Endothelial cell of umbilical vein (primary cell): ENCODE data around the gene LNX2. TPM values are rescaled to one million over a fixed set of nuclear protein-coding genes. Genes with fewer than 3 reads are reported as not detected.

Experiments
- BruUV-seq: library from RNA; stranded (reverse); fragments of 400-500 nt; replicated peaks from 2 replicates; lab custom pipeline; 2021; lab: Mats Ljungman, UMichigan
- CTCF ChIA-PET: fragments of 300-600, 350-600 bp; sonication (Branson Sonifier 250); formaldehyde crosslinking; loops from one replicate; lab custom pipeline; 2021; ENCODE audit warnings: antibody characterized with exemption, inconsistent platforms; lab: Charles Lee
- POLR2A ChIA-PET: fragments of 300-600, 350-600 bp; sonication (Branson Sonifier 250); formaldehyde crosslinking; loops from one replicate; lab custom pipeline; 2021; ENCODE audit warnings: antibody characterized with exemption, inconsistent platforms; lab: Charles Lee
- DNase-seq: peaks from one replicate; pipeline ENCODE4 v3.0.0-alpha.2; 2011; ENCODE audit warnings: low read depth, low spot score
- FAIRE-seq: peaks from 2 replicates; lab custom pipeline; 2011; peaks lifted over from hg19 to GRCh38; lab: Jason Lieb, UNC
- H2AFZ ChIP-seq: 2 replicates; pipeline ENCODE4 v1.6.0; 2012; ENCODE audit warnings: low read depth, low read length, control low read depth, inconsistent platforms
- H3K27ac ChIP-seq: 2 replicates; pipeline ENCODE4 v1.5.1; 2011; ENCODE audit warnings: low read depth, mild to moderate bottlenecking, control low read depth, low read length, moderate library complexity; ENCODE audit not compliant: insufficient read depth
- H3K27me3 ChIP-seq, 2 experiments: 2 replicates each; pipeline versions ENCODE4 v1.6.0 to v1.6.1; 2011; ENCODE audit warnings: low read length in 2 of 2, mixed read lengths in 1 of 2; ENCODE audit not compliant: control insufficient read depth in 2 of 2, insufficient read depth in 2 of 2
- H3K36me3 ChIP-seq, 2 experiments: 2 replicates in 1 of 2; 3 replicates in 1 of 2; pipeline ENCODE4 v1.5.1; 2011; ENCODE audit warnings: low read length in 2 of 2, mild to moderate bottlenecking in 1 of 2, moderate library complexity in 1 of 2; ENCODE audit not compliant: control insufficient read depth in 2 of 2, insufficient read depth in 2 of 2; ENCODE audit errors: extremely low read depth in 1 of 2
- H3K4me1 ChIP-seq: 3 replicates; pipeline ENCODE4 v1.5.1; 2011; ENCODE audit warnings: mild to moderate bottlenecking, low read length; ENCODE audit not compliant: control insufficient read depth, insufficient read depth; ENCODE audit errors: extremely low read depth
- H3K4me2 ChIP-seq: 2 replicates; pipeline ENCODE4 v1.6.1; 2011; ENCODE audit warnings: low read length, control low read depth, mixed read lengths; ENCODE audit not compliant: insufficient read depth
- H3K4me3 ChIP-seq, 3 experiments: fragments of 200-600 bp in 1 of 3; sonication (generic), shearing (Covaris generic) in 1 of 3; replicated peaks in 1 of 3; 2 replicates each; pipeline ENCODE4 v1.5.1; 2011 to 2016; ENCODE audit warnings: control low read depth in 3 of 3, low read length in 3 of 3, mild to moderate bottlenecking in 2 of 3, inconsistent platforms in 1 of 3, low read depth in 1 of 3, moderate library complexity in 1 of 3; ENCODE audit not compliant: insufficient read depth in 1 of 3
- H3K79me2 ChIP-seq: 2 replicates; pipeline ENCODE4 v1.6.0; 2012; ENCODE audit warnings: low read length, inconsistent platforms; ENCODE audit not compliant: control insufficient read depth, insufficient read depth
- H3K9ac ChIP-seq: replicated peaks from 2 replicates; pipeline ENCODE3; 2011; ENCODE audit warnings: low read length, control low read depth; ENCODE audit not compliant: insufficient read depth; ENCODE audit errors: extremely low read depth
- H3K9me1 ChIP-seq: replicated peaks from 3 replicates; pipeline ENCODE4 v1.6.0; 2011; ENCODE audit warnings: mild to moderate bottlenecking, low read length; ENCODE audit not compliant: control insufficient read depth, insufficient read depth; ENCODE audit errors: extremely low read depth
- H3K9me3 ChIP-seq: replicated peaks from 2 replicates; pipeline ENCODE4 v1.5.1; 2012; ENCODE audit warnings: low read length, inconsistent platforms; ENCODE audit not compliant: control insufficient read depth, insufficient read depth
- H4K20me1 ChIP-seq: replicated peaks from 2 replicates; pipeline ENCODE3; 2011; ENCODE audit warnings: mild to moderate bottlenecking, low read length; ENCODE audit not compliant: control insufficient read depth, insufficient read depth; ENCODE audit errors: extremely low read depth
- EZH2 ChIP-seq: IDR thresholded peaks from 2 replicates; pipeline ENCODE4 v1.6.1; 2012; ENCODE audit warnings: borderline replicate concordance, low read depth, mild to moderate bottlenecking, moderate library complexity, low read length, inconsistent platforms; ENCODE audit not compliant: severe bottlenecking
- FOS ChIP-seq: IDR thresholded peaks from 2 replicates; pipeline ENCODE4 v1.6.1; 2011; ENCODE audit warnings: mild to moderate bottlenecking, low read length, moderate library complexity, borderline replicate concordance; ENCODE audit not compliant: insufficient read depth
- GATA2 ChIP-seq: IDR thresholded peaks from 2 replicates; pipeline ENCODE4 v1.7.0; 2011; ENCODE audit warnings: low read depth, mild to moderate bottlenecking, moderate library complexity, mixed read lengths, low read length; ENCODE audit not compliant: insufficient read length, insufficient read depth
- JUN ChIP-seq: IDR thresholded peaks from 2 replicates; pipeline ENCODE4 v1.6.1; 2011; ENCODE audit warnings: borderline replicate concordance, low read depth; ENCODE audit not compliant: insufficient read length, insufficient read depth
- MAX ChIP-seq: IDR thresholded peaks from 2 replicates; pipeline ENCODE4 v1.6.1; 2011; ENCODE audit not compliant: insufficient read depth, insufficient read length
- MYC ChIP-seq: IDR thresholded peaks from one replicate; pipeline ENCODE4 v1.6.1; 2011; ENCODE audit warnings: mild to moderate bottlenecking, low read depth, low read length
- POLR2A ChIP-seq: IDR thresholded peaks from 2 replicates; pipeline ENCODE4 v1.6.1; 2012; ENCODE audit warnings: low read depth, mild to moderate bottlenecking, control low read depth, low read length
- POLR2AphosphoS5 ChIP-seq: IDR thresholded peaks from 2 replicates; pipeline ENCODE4 v1.6.1; 2012; ENCODE audit warnings: low read depth, mild to moderate bottlenecking, control low read depth, low read length, moderate library complexity; ENCODE audit not compliant: insufficient read depth
- dilution Hi-C: fragments of 300-500 bp; cut with MboI; formaldehyde crosslinking; loops from one replicate; pipeline ENCODE4 v1.15.0; 2019; ENCODE audit warnings: low sequenced_read_pairs; ENCODE audit not compliant: extremely low pct_ligation_motif_present
- intact Hi-C: fragments of 100-400 bp; cut with micrococcal nuclease; formaldehyde crosslinking; loops from one replicate; pipeline ENCODE4 v1.10.0; 2022
- polyA plus RNA-seq, 4 experiments: library from polyadenylated mRNA; depleted of rRNA in 3 of 4; stranded (reverse) in 3 of 4; unstranded in 1 of 4; fragments of >200 nt; gene quantifications; 2 replicates each; pipeline versions ENCODE4 v1.2.1 to v1.2.3, GENCODE V29; 2011 to 2012; ENCODE audit warnings: missing spikeins in 1 of 4
- total RNA-seq: library from RNA; stranded (reverse); gene quantifications from 2 replicates; pipeline ENCODE4 v1.2.3, GENCODE V29; 2021
- TF ChIP-seq, protein P1 (sequence below), 2 donors: IDR thresholded peaks; 1 replicate in 1 of 2; 2 replicates in 1 of 2; pipeline ENCODE4 v1.5.1; 2011; ENCODE audit warnings: low read length in 2 of 2, mild to moderate bottlenecking in 2 of 2, moderate library complexity in 2 of 2, control low read depth in 1 of 2, inconsistent platforms in 1 of 2, low read depth in 1 of 2; ENCODE audit not compliant: insufficient read depth in 1 of 2; ENCODE audit errors: extremely low read depth in 1 of 2

Gene LNX2
- total and polyA plus RNA-seq, 2 donors (not counting 3 experiments of a cell fraction or from before 2014, with no cell fraction given): 7.0 to 9.1 TPM

- no peak overlapping the region for H3K4me2 ChIP-seq
- TF ChIP-seq GATA2 (no peak), EZH2 (no peak), JUN (no peak), MAX (no peak), POLR2AphosphoS5 (no peak), FOS (no peak), POLR2A (no peak), MYC (no peak)
- TF ChIP-seq, protein P1, sequence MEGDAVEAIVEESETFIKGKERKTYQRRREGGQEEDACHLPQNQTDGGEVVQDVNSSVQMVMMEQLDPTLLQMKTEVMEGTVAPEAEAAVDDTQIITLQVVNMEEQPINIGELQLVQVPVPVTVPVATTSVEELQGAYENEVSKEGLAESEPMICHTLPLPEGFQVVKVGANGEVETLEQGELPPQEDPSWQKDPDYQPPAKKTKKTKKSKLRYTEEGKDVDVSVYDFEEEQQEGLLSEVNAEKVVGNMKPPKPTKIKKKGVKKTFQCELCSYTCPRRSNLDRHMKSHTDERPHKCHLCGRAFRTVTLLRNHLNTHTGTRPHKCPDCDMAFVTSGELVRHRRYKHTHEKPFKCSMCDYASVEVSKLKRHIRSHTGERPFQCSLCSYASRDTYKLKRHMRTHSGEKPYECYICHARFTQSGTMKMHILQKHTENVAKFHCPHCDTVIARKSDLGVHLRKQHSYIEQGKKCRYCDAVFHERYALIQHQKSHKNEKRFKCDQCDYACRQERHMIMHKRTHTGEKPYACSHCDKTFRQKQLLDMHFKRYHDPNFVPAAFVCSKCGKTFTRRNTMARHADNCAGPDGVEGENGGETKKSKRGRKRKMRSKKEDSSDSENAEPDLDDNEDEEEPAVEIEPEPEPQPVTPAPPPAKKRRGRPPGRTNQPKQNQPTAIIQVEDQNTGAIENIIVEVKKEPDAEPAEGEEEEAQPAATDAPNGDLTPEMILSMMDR (IDR thresholded peaks at IDR 0.05; ENCODE audit: extremely low read depth in 1 of 2, insufficient read depth in 1 of 2, low read depth in 1 of 2, low read length in 2 of 2): no peak
- no peaks in the 10 kb centered on the region for H3K27me3 ChIP-seq
- intact Hi-C loops: no loop called here
- no TSS peak for BruUV-seq
- no peak overlapping the region for H3K27ac ChIP-seq
- DNase-seq (no peak), FAIRE-seq (no peak)
- H3K9ac ChIP-seq: no peak overlapping the region
- no peaks in the 10 kb centered on the region for H3K9me1 ChIP-seq
- dilution Hi-C loops: no loop called here
- H3K4me3 ChIP-seq: no peak overlapping the region
- CTCF ChIA-PET: interaction anchor here (1.1 kb wide), 1 partner anchor 10 kb away, joined by 3 read pairs; no protein-coding TSS in a partner anchor
- peaks cover 23% of the 10 kb centered on the region for H3K4me1 ChIP-seq
- H3K79me2 ChIP-seq: peaks cover 25% of the 10 kb centered on the region
- no peaks in the 10 kb centered on the region for H4K20me1 ChIP-seq
- POLR2A ChIA-PET: interaction anchor here (0.7 kb wide), 2 partner anchors 18 to 26 kb away, joined by 5 to 6 read pairs; no protein-coding TSS in a partner anchor
- H2AFZ ChIP-seq: no peak overlapping the region
- H3K36me3 ChIP-seq: peaks cover 0 to 2% of the 10 kb centered on the region in 2 experiments
- H3K9me3 ChIP-seq: no peaks in the 10 kb centered on the region
Observed at GRCh38 chr13:27634791-27635190, 14.5 kb upstream of the LNX2 start.
